ENCODE results near the gene TRMO. TPM values are rescaled to one million over a fixed set of nuclear protein-coding genes. Genes with fewer than 3 reads are reported as not detected.

TRMO gene
- total and polyA plus RNA-seq, 2 of the 13 experiments (the other 11 are each of a cell fraction or from before 2014, with no cell fraction given) = 8.7 to 18.6 TPM

GRCh38 chr9:97921959-97922724 is at the start of gene TRMO (continued):
- TF ChIP-seq EEA1 (CRISPR knock-in tag; IDR thresholded peaks at IDR 0.05; ENCODE audit: borderline replicate concordance) = 0 out of 2 replicates have a peak, but pooled peaks have one; percentile 30
- no peak for TF ChIP-seq ELK4 (CRISPR knock-in tag; IDR thresholded peaks at IDR 0.05; ENCODE audit: borderline replicate concordance)
- TF ChIP-seq ZNF878 (CRISPR knock-in tag; IDR thresholded peaks at IDR 0.05) = peak; percentile 15; the same call in 1 of the 2 replicates
- no peak for TF ChIP-seq ADNP (CRISPR knock-in tag; IDR thresholded peaks at IDR 0.05)
- TF ChIP-seq DNMT3B (CRISPR knock-in tag; conservative IDR thresholded peaks at IDR 0.05) = peak; percentile 82; the same call in 1 of the 2 replicates
- peak; percentile 41; the same call in 1 of the 2 replicates for TF ChIP-seq DPF2 (CRISPR knock-in tag; IDR thresholded peaks at IDR 0.05; ENCODE audit: borderline replicate concordance, low read depth)
- TF ChIP-seq MAFK (conservative IDR thresholded peaks at IDR 0.05 in 1 of 2, IDR thresholded peaks at IDR 0.05 in 1 of 2; ENCODE audit: low read length in 2 of 2) = 0 out of 4 replicates have a peak, but pooled peaks of 1 of the 2 experiments have one; percentile 10
- TF ChIP-seq PRDM10 (CRISPR knock-in tag; IDR thresholded peaks at IDR 0.05; ENCODE audit: low read depth) = 0 out of 2 replicates have a peak, but pooled peaks have one; percentile 20
- TF ChIP-seq KDM2A (CRISPR knock-in tag; IDR thresholded peaks at IDR 0.05; ENCODE audit: borderline replicate concordance, low read depth) = peak; percentile 99
- TF ChIP-seq NR1H2 (CRISPR knock-in tag; IDR thresholded peaks at IDR 0.05; ENCODE audit: borderline replicate concordance, low read depth) = no peak
- peak; percentile 96 for TF ChIP-seq ZNF607 (CRISPR knock-in tag; IDR thresholded peaks at IDR 0.05; ENCODE audit: borderline replicate concordance)
- TF ChIP-seq ZNF672 (CRISPR knock-in tag; IDR thresholded peaks at IDR 0.05) = no peak
- TF ChIP-seq PREB (CRISPR knock-in tag; IDR thresholded peaks at IDR 0.05) = no peak
- peak; percentile 90 for TF ChIP-seq IKZF5 (CRISPR knock-in tag; IDR thresholded peaks at IDR 0.05)
- peak; percentile 70 for TF ChIP-seq TAF1 (CRISPR knock-in tag; IDR thresholded peaks at IDR 0.05)
- no peak for TF ChIP-seq KLF13 (CRISPR knock-in tag; IDR thresholded peaks at IDR 0.05)
- peak; percentile 67 for TF ChIP-seq SOX5 (CRISPR knock-in tag; IDR thresholded peaks at IDR 0.05; ENCODE audit: borderline replicate concordance)
- TF ChIP-seq FOXK1 (CRISPR knock-in tag; IDR thresholded peaks at IDR 0.05; ENCODE audit: borderline replicate concordance, low read depth) = peak; percentile 95; the same call in 1 of the 2 replicates
- TF ChIP-seq ZNF83 (CRISPR knock-in tag; IDR thresholded peaks at IDR 0.05; ENCODE audit: borderline replicate concordance) = no peak; the same call in 1 of the 2 replicates
- TF ChIP-seq ZSCAN25 (CRISPR knock-in tag; IDR thresholded peaks at IDR 0.05) = no peak
- TF ChIP-seq TBX3 (IDR thresholded peaks at IDR 0.05; ENCODE audit: borderline replicate concordance) = peak; percentile 63; the same call in 1 of the 2 replicates
